HG03521 (cell line): Measurements from ENCODE around the gene NEU4.
"Not testable (repeated sequence)": the region's sequence is repeated elsewhere in the genome, so short reads cannot be mapped to it uniquely, and the experiment has no call there.

ENCODE experiments used
- ATAC-seq: cut with Tn5 transposase; IDR thresholded peaks from one replicate; pipeline ENCODE4 v1.9.1; 2021; ENCODE audit warnings: mild to moderate bottlenecking, moderate library complexity; ENCODE audit not compliant: unreplicated experiment

The NEU4 gene

GRCh38 chr2:241811952-241812729 is 3.1 kb downstream of the NEU4 start:
- ATAC-seq = no peak

GRCh38 chr2:241812730-241813643 is 4.0 kb downstream of the NEU4 start:
- ATAC-seq = no peak

GRCh38 chr2:241813644-241814392 is 4.8 kb downstream of the NEU4 start:
- no peak for ATAC-seq

GRCh38 chr2:241814393-241814642 is 5.3 kb downstream of the NEU4 start:
- no peak for ATAC-seq

GRCh38 chr2:241814643-241815476 is 5.9 kb downstream of the NEU4 start:
- ATAC-seq = no peak

- ATAC-seq = no peak
Observed at GRCh38 chr2:241815477-241816430, 6.8 kb downstream of the NEU4 start.

GRCh38 chr2:241816431-241817121 is 7.6 kb downstream of the NEU4 start:
- no peak for ATAC-seq

- no peak for ATAC-seq
Observed at GRCh38 chr2:241817126-241817820, 8.3 kb downstream of the NEU4 start.

GRCh38 chr2:241817821-241818215 is 8.8 kb downstream of the NEU4 start:
- not testable (repeated sequence) for ATAC-seq

GRCh38 chr2:241818229-241818942 is 9.4 kb downstream of the NEU4 start:
- no peak for ATAC-seq

GRCh38 chr2:241818943-241819270 is 9.9 kb downstream of the NEU4 start:
- ATAC-seq = no peak

GRCh38 chr2:241819947-241820624 is 11.1 kb downstream of the NEU4 start:
- ATAC-seq = not testable (repeated sequence)

- no peak for ATAC-seq
Observed at GRCh38 chr2:241820625-241821384, 11.8 kb downstream of the NEU4 start.

GRCh38 chr2:241821460-241822263 is 12.7 kb downstream of the NEU4 start:
- ATAC-seq = no peak

GRCh38 chr2:241822264-241822623 is 13.3 kb downstream of the NEU4 start:
- no peak for ATAC-seq
